NOMO-1 treated with DMSO at 0.1 percent for 48 hours (cell line): ENCODE measurements around the gene SFR1.
A peak's percentile ranks its signal among the peaks of the same experiment; 100 is the strongest.

ENCODE experiments used
- DNase-seq: peaks from one replicate; lab custom pipeline; 2025; ENCODE audit not compliant: unreplicated experiment; lab: John Stamatoyannopoulos, UW

SFR1 gene

GRCh38 chr10:104104926-104105325 lies 17.0 kb upstream of the SFR1 start:
- DNase-seq: no peak

GRCh38 chr10:104109908-104110662 lies 11.9 kb upstream of the SFR1 start:
- peak; percentile 17 for DNase-seq

GRCh38 chr10:104113376-104113956 lies 8.5 kb upstream of the SFR1 start:
- peak; percentile 2 for DNase-seq

GRCh38 chr10:104117839-104118323 lies 4.1 kb upstream of the SFR1 start:
- DNase-seq: no peak

GRCh38 chr10:104119996-104120395 lies 2.0 kb upstream of the SFR1 start:
- DNase-seq: no peak

- DNase-seq: no peak
These were observed 1.5 kb upstream of the SFR1 start for GRCh38 chr10:104120512-104120902.

GRCh38 chr10:104120903-104121484 lies 977 bp upstream of the SFR1 start:
- DNase-seq: peak; percentile 65

- no peak for DNase-seq
These were observed 495 bp downstream of the SFR1 start for GRCh38 chr10:104122225-104123107.

- DNase-seq: peak; percentile 5
These were observed 1.4 kb downstream of the SFR1 start for GRCh38 chr10:104123397-104123796.

- no peak for DNase-seq
These were observed 5.4 kb downstream of the SFR1 start for GRCh38 chr10:104127411-104127810.

GRCh38 chr10:104128214-104128613 lies 6.2 kb downstream of the SFR1 start:
- DNase-seq: no peak

GRCh38 chr10:104130041-104130440 lies 8.1 kb downstream of the SFR1 start:
- no peak for DNase-seq

GRCh38 chr10:104138131-104138530 lies 16.2 kb downstream of the SFR1 start:
- DNase-seq: no peak

GRCh38 chr10:104139221-104139620 lies 17.2 kb downstream of the SFR1 start:
- peak; percentile 25 for DNase-seq

- DNase-seq: no peak
These were observed 20.1 kb downstream of the SFR1 start for GRCh38 chr10:104142081-104142480.

GRCh38 chr10:104143829-104144228 lies 21.9 kb downstream of the SFR1 start:
- peak; percentile 13 for DNase-seq

GRCh38 chr10:104144931-104145330 lies 23.0 kb downstream of the SFR1 start:
- peak; percentile 31 for DNase-seq

- DNase-seq: no peak
These were observed 24.9 kb downstream of the SFR1 start for GRCh38 chr10:104146882-104147281.

GRCh38 chr10:104150139-104150538 lies 28.2 kb downstream of the SFR1 start:
- DNase-seq: no peak

- no peak for DNase-seq
These were observed 29.8 kb downstream of the SFR1 start for GRCh38 chr10:104151737-104152136.

- no peak for DNase-seq
These were observed 33.6 kb downstream of the SFR1 start for GRCh38 chr10:104155591-104155990.
